ENCODE results near the gene CDA.

Gene CDA

DNA sequence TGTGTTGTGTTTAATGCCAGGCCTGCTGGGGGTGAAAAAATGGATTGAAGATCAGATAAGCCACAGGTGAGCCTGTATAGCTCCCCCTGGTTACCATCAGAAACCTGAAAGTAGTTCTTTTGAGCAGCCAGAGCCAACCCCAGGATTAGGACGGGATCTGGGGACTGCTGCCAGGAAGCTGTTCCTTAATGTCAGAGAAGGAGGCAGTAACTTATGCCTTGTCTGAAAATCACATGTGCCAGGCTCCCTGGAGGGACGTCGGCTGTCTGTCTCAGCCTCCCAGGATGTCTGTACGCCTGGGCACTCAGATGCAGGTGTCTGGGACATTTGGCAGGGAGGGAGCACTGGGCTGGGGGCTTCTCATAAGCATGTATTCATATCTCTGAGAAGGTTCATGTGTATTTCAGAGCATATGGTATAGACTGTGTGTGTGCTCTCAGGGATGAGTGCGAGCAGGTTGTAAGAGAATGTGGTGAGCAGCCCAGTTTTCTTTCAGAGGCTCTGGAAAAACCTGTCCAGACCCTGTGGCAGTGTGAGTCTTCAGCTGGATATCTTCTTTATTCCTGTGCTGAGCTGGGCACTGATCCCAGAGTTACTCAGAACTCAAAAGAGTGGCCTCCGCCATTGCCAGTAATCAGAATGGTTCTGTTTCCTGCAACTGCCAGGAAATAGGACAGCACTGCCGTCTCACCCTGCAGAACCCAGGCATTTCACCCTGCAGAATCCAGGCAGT is 33.7 kb upstream of the CDA start:
- Histone ChIP-seq H3K4me3 (ENCODE audit: control insufficient read depth in 1 of 7, extremely low read depth in 1 of 7, insufficient read depth in 4 of 7, low read depth in 2 of 7, low read length in 6 of 7) (no peak overlapping the region), H3K27ac (ENCODE audit: insufficient read depth in 1 of 2, low read depth in 1 of 2, low read length in 2 of 2, poor library complexity in 1 of 2, severe bottlenecking in 2 of 2) (no peak overlapping the region), H3K27me3 (replicated peaks in 2 of 5; ENCODE audit: control insufficient read depth in 4 of 5, insufficient read depth in 5 of 5, low read length in 4 of 5) (peaks cover 18 to 72% (median 38%) of the 10 kb centered on the region in 5 experiments), H3K36me3 (ENCODE audit: control insufficient read depth in 4 of 4, insufficient read depth in 4 of 4, low read length in 3 of 4) (no peaks in the 10 kb centered on the region), H3K9me3 (ENCODE audit: control extremely low read depth in 1 of 5, control insufficient read depth in 4 of 5, insufficient read depth in 2 of 5, low read depth in 1 of 5, low read length in 4 of 5) (no peaks in the 10 kb centered on the region), H3K4me1 (ENCODE audit: control extremely low read depth in 1 of 4, control insufficient read depth in 4 of 4, insufficient read depth in 4 of 4, low read length in 3 of 4) (peaks cover 0 to 23% (median 13%) of the 10 kb centered on the region in 4 experiments)
- POLR2A ChIA-PET: no interaction called here
- DNase-seq: no peak
- CTCF ChIA-PET: no interaction called here
- 80% methylated on average over 7 of the region's 7 CpGs for WGBS (ENCODE audit: insufficient coverage)

DNA sequence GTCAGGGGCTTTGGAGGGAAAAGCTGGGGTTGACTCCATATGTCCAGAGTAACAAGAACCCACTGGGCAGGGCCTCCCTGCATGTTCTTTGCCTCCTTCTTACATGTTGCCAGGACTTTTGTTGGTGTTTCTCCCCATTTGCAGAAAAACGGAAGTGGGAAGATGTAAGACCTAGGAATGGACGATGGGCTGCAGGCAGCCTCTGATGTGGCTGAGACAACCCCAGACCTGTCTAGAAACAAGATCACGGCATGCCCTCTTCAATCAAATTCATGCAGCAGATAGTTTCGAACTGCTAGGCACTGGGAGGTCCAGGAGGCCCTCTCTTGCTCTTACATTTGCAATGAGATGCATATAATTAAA is 33.2 kb upstream of the CDA start:
- no peak for DNase-seq
- no peak overlapping the region for H3K4me3 ChIP-seq (ENCODE audit: control insufficient read depth in 1 of 7, extremely low read depth in 1 of 7, insufficient read depth in 4 of 7, low read depth in 2 of 7, low read length in 6 of 7)
- peaks cover 16 to 74% (median 35%) of the 10 kb centered on the region in 5 experiments for H3K27me3 ChIP-seq (replicated peaks in 2 of 5; ENCODE audit: control insufficient read depth in 4 of 5, insufficient read depth in 5 of 5, low read length in 4 of 5)
- POLR2A ChIA-PET: no interaction called here
- H3K4me1 ChIP-seq (ENCODE audit: control extremely low read depth in 1 of 4, control insufficient read depth in 4 of 4, insufficient read depth in 4 of 4, low read length in 3 of 4): peaks cover 0 to 23% (median 13%) of the 10 kb centered on the region in 4 experiments
- CTCF ChIA-PET: no interaction called here
- 95% methylated on average over 2 of the region's 4 CpGs for WGBS (ENCODE audit: insufficient coverage)
- no peak overlapping the region for H3K27ac ChIP-seq (ENCODE audit: insufficient read depth in 1 of 2, low read depth in 1 of 2, low read length in 2 of 2, poor library complexity in 1 of 2, severe bottlenecking in 2 of 2)
- H3K36me3 ChIP-seq (ENCODE audit: control insufficient read depth in 4 of 4, insufficient read depth in 4 of 4, low read length in 3 of 4): no peaks in the 10 kb centered on the region
- no peaks in the 10 kb centered on the region for H3K9me3 ChIP-seq (ENCODE audit: control extremely low read depth in 1 of 5, control insufficient read depth in 4 of 5, insufficient read depth in 2 of 5, low read depth in 1 of 5, low read length in 4 of 5)

DNA sequence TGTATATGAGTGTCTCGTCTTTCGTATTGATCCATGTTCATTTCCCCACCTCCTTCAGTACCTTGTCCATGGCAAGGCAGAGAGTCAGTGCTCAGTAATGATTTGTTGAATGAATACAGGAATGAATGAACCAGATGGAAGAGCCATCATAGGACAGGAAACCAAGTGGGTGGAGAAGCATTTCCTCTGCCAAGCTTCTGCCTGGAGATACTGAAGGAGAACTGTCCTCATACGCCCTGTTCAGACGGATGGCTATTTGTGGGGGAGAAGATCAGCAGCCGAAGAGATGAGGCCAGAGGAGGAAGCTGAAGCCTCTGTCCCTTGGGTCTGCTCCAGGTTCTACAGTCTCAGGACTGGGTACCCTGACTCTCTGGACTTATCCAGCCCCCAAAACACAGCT is 30.7 kb upstream of the CDA start:
- no peak overlapping the region for H3K4me3 ChIP-seq (ENCODE audit: control insufficient read depth in 1 of 7, extremely low read depth in 1 of 7, insufficient read depth in 4 of 7, low read depth in 2 of 7, low read length in 6 of 7)
- peaks cover 9 to 56% (median 22%) of the 10 kb centered on the region in 5 experiments for H3K27me3 ChIP-seq (replicated peaks in 2 of 5; ENCODE audit: control insufficient read depth in 4 of 5, insufficient read depth in 5 of 5, low read length in 4 of 5)
- CTCF ChIA-PET: interaction anchor here (1.1 to 1.5 kb wide), 3 partner anchors 9 to 40 kb away, joined by 3 to 5 read pairs (median 3); no protein-coding TSS in a partner anchor
- WGBS (ENCODE audit: insufficient coverage): 50% methylated on average over 3 of the region's 5 CpGs
- POLR2A ChIA-PET: no interaction called here
- no peak overlapping the region for H3K27ac ChIP-seq (ENCODE audit: insufficient read depth in 1 of 2, low read depth in 1 of 2, low read length in 2 of 2, poor library complexity in 1 of 2, severe bottlenecking in 2 of 2)
- DNase-seq: no peak
- peaks cover 0 to 8% (median 5%) of the 10 kb centered on the region in 4 experiments for H3K4me1 ChIP-seq (ENCODE audit: control extremely low read depth in 1 of 4, control insufficient read depth in 4 of 4, insufficient read depth in 4 of 4, low read length in 3 of 4)
- no peaks in the 10 kb centered on the region for H3K36me3 ChIP-seq (ENCODE audit: control insufficient read depth in 4 of 4, insufficient read depth in 4 of 4, low read length in 3 of 4)
- no peaks in the 10 kb centered on the region for H3K9me3 ChIP-seq (ENCODE audit: control extremely low read depth in 1 of 5, control insufficient read depth in 4 of 5, insufficient read depth in 2 of 5, low read depth in 1 of 5, low read length in 4 of 5)

DNA sequence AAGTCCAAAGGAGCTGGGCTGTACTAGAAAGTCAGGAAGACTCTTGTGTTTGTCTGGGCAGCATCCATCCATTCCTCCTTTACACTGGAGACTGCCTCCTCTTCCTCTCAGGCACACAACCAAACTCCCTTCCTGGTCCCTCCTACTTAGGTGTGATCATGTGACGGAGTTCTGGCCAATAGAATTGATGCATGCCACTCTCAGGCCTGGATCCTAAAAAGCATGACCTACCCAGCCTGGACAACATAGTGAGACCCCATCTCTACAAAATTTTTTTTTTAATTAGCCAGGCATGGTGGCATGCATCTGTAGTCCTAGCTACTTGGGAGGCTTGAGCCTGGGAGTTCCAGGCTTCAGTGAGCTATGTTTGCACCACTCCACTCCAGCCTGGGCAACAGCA is 27.9 kb upstream of the CDA start:
- peaks cover under 1 to 28% (median 7%) of the 10 kb centered on the region in 5 experiments for H3K27me3 ChIP-seq (replicated peaks in 2 of 5; ENCODE audit: control insufficient read depth in 4 of 5, insufficient read depth in 5 of 5, low read length in 4 of 5)
- POLR2A ChIA-PET: no interaction called here

DNA sequence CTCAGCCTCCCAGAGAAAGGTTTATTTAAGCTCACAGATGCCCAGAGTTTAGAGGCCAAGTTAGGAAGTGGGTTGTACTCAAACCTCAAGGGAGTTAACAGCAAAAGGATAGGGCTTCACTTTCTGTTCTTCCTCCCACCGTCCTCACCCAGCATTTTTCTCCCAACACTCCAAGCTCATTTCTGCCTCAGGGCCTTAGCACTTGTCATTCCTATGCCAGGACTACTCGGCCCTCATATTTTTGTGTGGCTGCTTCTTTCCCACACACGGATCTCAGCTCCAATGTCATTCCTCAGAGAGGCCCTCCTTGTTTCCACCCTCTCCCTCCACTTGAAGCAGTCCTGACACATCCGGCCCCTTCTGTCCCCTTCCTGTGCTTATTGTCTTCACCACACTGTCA is 23.7 kb upstream of the CDA start:
- POLR2A ChIA-PET: no interaction called here

More for the DNA sequence above, 27.9 kb upstream of the CDA start:
- WGBS (ENCODE audit: insufficient coverage): 100% methylated on average over 1 of the region's 1 CpG
- Histone ChIP-seq H3K4me1 (ENCODE audit: control extremely low read depth in 1 of 4, control insufficient read depth in 4 of 4, insufficient read depth in 4 of 4, low read length in 3 of 4) (no peaks in the 10 kb centered on the region), H3K36me3 (ENCODE audit: control insufficient read depth in 4 of 4, insufficient read depth in 4 of 4, low read length in 3 of 4) (no peaks in the 10 kb centered on the region), H3K9me3 (ENCODE audit: control extremely low read depth in 1 of 5, control insufficient read depth in 4 of 5, insufficient read depth in 2 of 5, low read depth in 1 of 5, low read length in 4 of 5) (no peaks in the 10 kb centered on the region), H3K27ac (ENCODE audit: insufficient read depth in 1 of 2, low read depth in 1 of 2, low read length in 2 of 2, poor library complexity in 1 of 2, severe bottlenecking in 2 of 2) (no peak overlapping the region), H3K4me3 (ENCODE audit: control insufficient read depth in 1 of 7, extremely low read depth in 1 of 7, insufficient read depth in 4 of 7, low read depth in 2 of 7, low read length in 6 of 7) (no peak overlapping the region)
- DNase-seq: no peak
- CTCF ChIA-PET: no interaction called here

DNA sequence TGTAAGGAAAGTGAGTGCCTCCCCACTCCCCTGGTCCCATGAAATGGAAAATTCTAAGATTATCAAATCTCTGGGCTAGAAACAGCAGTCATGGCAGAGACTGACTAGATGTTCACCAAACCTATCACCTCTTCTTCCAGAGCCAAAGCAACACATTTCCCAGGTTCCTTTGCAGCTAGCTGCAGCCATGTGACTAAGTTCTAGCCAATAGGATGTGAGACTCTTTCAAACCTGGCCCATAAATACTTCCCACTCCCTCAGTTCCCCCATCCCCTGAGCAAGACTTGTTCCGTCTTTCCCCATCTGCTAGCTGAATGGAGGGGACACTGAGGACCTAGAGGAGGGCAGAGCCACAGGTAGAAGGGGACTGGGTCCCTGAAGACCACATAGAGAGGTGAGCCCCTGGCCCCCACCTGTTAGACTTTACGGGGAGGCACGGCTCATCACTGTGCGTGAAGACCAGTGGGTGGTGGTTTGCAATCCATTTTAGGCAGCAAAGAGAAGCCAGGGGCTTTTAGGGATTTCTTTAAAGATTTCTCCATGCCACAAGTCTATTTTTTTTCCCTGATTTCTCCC is 19.3 kb upstream of the CDA start:
- H3K36me3 ChIP-seq (ENCODE audit: control insufficient read depth in 4 of 4, insufficient read depth in 4 of 4, low read length in 3 of 4): no peaks in the 10 kb centered on the region
- ChIA-PET POLR2A (no interaction called here), CTCF (no interaction called here)
- H3K27ac ChIP-seq (ENCODE audit: insufficient read depth in 1 of 2, low read depth in 1 of 2, low read length in 2 of 2, poor library complexity in 1 of 2, severe bottlenecking in 2 of 2): no peak overlapping the region
- H3K4me3 ChIP-seq (ENCODE audit: control insufficient read depth in 1 of 7, extremely low read depth in 1 of 7, insufficient read depth in 4 of 7, low read depth in 2 of 7, low read length in 6 of 7): no peak overlapping the region
- no peaks in the 10 kb centered on the region for H3K4me1 ChIP-seq (ENCODE audit: control extremely low read depth in 1 of 4, control insufficient read depth in 4 of 4, insufficient read depth in 4 of 4, low read length in 3 of 4)
- 100% methylated on average over 1 of the region's 4 CpGs for WGBS (ENCODE audit: insufficient coverage)
- peaks cover 0 to 21% (median 4%) of the 10 kb centered on the region in 5 experiments for H3K27me3 ChIP-seq (replicated peaks in 2 of 5; ENCODE audit: control insufficient read depth in 4 of 5, insufficient read depth in 5 of 5, low read length in 4 of 5)
- H3K9me3 ChIP-seq (ENCODE audit: control extremely low read depth in 1 of 5, control insufficient read depth in 4 of 5, insufficient read depth in 2 of 5, low read depth in 1 of 5, low read length in 4 of 5): no peaks in the 10 kb centered on the region
- no peak for DNase-seq

More for the DNA sequence above, 23.7 kb upstream of the CDA start:
- no peak overlapping the region for H3K4me3 ChIP-seq (ENCODE audit: control insufficient read depth in 1 of 7, extremely low read depth in 1 of 7, insufficient read depth in 4 of 7, low read depth in 2 of 7, low read length in 6 of 7)
- no peak for DNase-seq
- WGBS (ENCODE audit: insufficient coverage): 70% methylated on average over 4 of the region's 4 CpGs
- peaks cover 0 to 12% (median 2%) of the 10 kb centered on the region in 5 experiments for H3K27me3 ChIP-seq (replicated peaks in 2 of 5; ENCODE audit: control insufficient read depth in 4 of 5, insufficient read depth in 5 of 5, low read length in 4 of 5)
- CTCF ChIA-PET: interaction anchor here (1.4 to 3.2 kb wide), 4 partner anchors 10 to 74 kb away, joined by 3 to 18 read pairs (median 6); partner anchors contain the start of gene PINK1
- no peaks in the 10 kb centered on the region for H3K4me1 ChIP-seq (ENCODE audit: control extremely low read depth in 1 of 4, control insufficient read depth in 4 of 4, insufficient read depth in 4 of 4, low read length in 3 of 4)
- no peak overlapping the region for H3K27ac ChIP-seq (ENCODE audit: insufficient read depth in 1 of 2, low read depth in 1 of 2, low read length in 2 of 2, poor library complexity in 1 of 2, severe bottlenecking in 2 of 2)
- H3K36me3 ChIP-seq (ENCODE audit: control insufficient read depth in 4 of 4, insufficient read depth in 4 of 4, low read length in 3 of 4): no peaks in the 10 kb centered on the region
- no peaks in the 10 kb centered on the region for H3K9me3 ChIP-seq (ENCODE audit: control extremely low read depth in 1 of 5, control insufficient read depth in 4 of 5, insufficient read depth in 2 of 5, low read depth in 1 of 5, low read length in 4 of 5)

DNA sequence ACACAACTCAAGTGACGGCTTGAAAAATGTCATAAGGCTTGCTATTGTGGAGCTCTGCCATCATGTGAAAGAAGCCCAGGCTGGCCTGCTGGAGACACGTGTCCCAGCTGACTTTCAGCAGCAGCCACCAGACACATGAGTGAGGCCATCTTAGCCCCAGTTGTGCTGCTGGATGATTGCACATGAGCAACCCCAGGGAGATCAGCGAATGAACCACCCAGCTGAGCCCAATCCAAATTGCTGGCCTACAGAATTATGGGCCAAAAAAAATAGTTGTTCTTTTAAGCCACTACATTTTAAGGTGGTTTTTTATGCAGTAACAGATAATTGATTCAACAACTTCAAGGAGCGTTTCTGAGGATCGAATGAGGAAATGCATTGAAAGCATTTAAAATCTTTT is 17.5 kb upstream of the CDA start:
- Histone ChIP-seq H3K27ac (ENCODE audit: insufficient read depth in 1 of 2, low read depth in 1 of 2, low read length in 2 of 2, poor library complexity in 1 of 2, severe bottlenecking in 2 of 2) (no peak overlapping the region), H3K9me3 (ENCODE audit: control extremely low read depth in 1 of 5, control insufficient read depth in 4 of 5, insufficient read depth in 2 of 5, low read depth in 1 of 5, low read length in 4 of 5) (no peaks in the 10 kb centered on the region), H3K27me3 (replicated peaks in 2 of 5; ENCODE audit: control insufficient read depth in 4 of 5, insufficient read depth in 5 of 5, low read length in 4 of 5) (peaks cover 0 to 23% (median 4%) of the 10 kb centered on the region in 5 experiments), H3K36me3 (ENCODE audit: control insufficient read depth in 4 of 4, insufficient read depth in 4 of 4, low read length in 3 of 4) (no peaks in the 10 kb centered on the region), H3K4me1 (ENCODE audit: control extremely low read depth in 1 of 4, control insufficient read depth in 4 of 4, insufficient read depth in 4 of 4, low read length in 3 of 4) (peaks cover 0 to 2% (median 0%) of the 10 kb centered on the region in 4 experiments), H3K4me3 (ENCODE audit: control insufficient read depth in 1 of 7, extremely low read depth in 1 of 7, insufficient read depth in 4 of 7, low read depth in 2 of 7, low read length in 6 of 7) (no peak overlapping the region)
- 94% methylated on average over 2 of the region's 5 CpGs for WGBS (ENCODE audit: insufficient coverage)
- ChIA-PET POLR2A (no interaction called here), CTCF (interaction anchor here (1.0 kb wide), 2 partner anchors 48 to 70 kb away, joined by 3 read pairs; no protein-coding TSS in a partner anchor)
- DNase-seq: no peak
